Measurements from ENCODE around the gene FIGLA.

GRCh38 chr2:70735071-70735470, 55.4 kb downstream of the FIGLA start:
- TF ChIP-seq CTCF (conservative IDR thresholded peaks at IDR 0.05; ENCODE audit: low read length) (no peak), EZH2phosphoT487 (IDR thresholded peaks at IDR 0.05; ENCODE audit: borderline replicate concordance) (no peak)
